Islet of Langerhans (tissue), 1 donor: Measurements from ENCODE around the gene TRAF7.
"Not testable (repeated sequence)": the region's sequence is repeated elsewhere in the genome, so short reads cannot be mapped to it uniquely, and the experiment has no call there.

ENCODE experiments used
- FAIRE-seq: peaks from one replicate; lab custom pipeline; 2011; peaks lifted over from hg19 to GRCh38; lab: Jason Lieb, UNC

TRAF7 gene

DNA sequence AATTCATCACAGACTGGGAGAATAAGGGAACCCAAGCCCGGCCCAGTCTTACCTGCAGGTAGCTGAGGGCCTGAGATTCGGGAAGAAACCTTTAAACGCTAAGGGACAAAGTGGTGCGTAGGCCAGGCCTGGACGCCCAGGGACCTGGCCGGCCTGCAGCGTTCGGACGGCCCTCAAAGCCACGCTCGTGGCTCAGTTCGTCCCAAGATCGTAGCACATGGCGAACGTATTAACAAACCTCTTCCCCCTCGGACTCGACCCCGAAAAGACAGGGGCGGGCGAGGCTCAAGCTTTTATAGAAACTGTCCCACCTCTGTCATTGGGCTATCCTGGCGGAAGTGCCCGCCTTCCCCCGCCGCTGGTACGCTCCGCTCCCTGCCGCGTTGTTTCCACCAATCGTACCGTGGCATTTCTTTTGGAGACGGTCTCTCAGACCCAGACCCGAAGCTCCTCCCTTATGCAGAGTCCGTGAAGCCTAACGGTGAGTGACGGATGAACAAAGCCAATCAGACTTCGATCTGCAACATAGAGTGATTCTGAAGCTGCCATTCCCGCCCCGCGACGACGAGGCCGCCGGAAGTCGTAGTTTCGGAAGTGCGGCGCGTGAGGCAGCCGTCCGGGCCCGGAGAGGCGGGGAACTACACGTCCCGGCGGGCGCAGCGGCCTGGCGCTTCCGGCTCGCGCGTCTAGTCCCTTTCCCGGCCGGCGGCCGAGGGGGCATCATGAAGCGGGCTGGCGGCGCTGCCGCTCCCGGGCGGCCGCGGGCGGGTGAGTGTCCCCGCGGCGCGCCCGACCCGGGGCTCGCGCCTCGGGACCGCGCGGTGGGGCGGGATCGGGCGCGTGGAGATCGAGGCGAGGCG is at the start of gene TRAF7:
Gene TRAF7 (plus strand): TSS at position 692 of the 860 bp plus-strand sequence. CDS start 8,139 bp downstream, outside the sequence.
- peak; percentile 96 for FAIRE-seq

DNA sequence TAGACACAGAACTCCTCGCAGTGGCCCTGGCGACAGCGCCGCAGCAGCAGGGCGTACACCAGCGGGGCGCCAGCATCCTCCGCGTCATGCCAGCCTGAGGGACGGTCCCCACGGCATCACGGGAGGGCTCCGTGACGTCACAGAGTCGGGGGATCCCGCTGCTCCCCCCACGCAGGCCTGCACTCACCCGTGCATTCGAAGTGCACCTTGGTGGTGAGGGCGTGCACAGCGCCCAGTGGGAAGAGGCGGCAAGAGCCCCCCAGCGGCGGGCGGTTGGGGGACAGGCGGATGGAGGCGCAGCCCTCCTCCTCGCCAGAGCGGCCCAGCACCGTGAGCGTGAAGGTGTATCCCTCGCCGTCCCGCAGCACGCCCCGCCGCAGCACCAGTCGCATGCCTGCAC is 49.4 kb upstream of the TRAF7 start:
- FAIRE-seq: not testable (repeated sequence)

DNA sequence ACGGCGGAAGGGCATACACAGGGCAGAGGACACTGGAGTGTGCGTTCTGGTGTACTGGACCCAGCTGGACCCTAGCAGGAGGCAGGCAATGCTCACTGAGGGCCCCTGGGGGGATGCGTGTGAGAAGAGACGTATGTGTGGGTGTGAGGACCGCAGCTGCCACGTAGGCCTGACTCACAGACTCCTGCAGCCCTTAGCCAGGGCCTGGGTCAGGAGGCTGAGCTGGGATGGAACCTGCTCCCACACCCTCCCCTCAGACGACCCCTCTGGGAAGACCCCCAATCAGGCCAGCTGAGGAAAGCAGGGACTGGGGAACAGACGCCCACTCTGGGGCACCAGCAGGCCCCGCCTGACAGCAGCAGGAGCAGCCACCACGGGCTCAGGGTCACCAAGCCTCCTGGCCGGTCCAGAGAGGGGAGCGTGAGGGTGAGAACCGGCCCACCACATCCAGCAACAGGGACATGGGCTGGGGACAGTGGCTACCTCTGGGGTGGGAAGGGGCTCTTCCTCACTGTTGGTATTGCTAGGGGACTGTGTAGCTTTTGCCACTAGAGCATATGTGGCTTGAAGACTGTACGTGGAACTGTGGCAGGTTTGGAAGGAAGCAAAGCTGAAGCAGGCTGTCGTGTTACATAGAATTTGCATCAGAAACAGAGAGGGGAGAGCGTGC is 48.3 kb upstream of the TRAF7 start:
- FAIRE-seq: not testable (repeated sequence)

- FAIRE-seq: not testable (repeated sequence)
Measured at GRCh38 chr16:2107791-2108125, 47.8 kb upstream of the TRAF7 start.

GRCh38 chr16:2108446-2109270 is 46.9 kb upstream of the TRAF7 start:
- FAIRE-seq: not testable (repeated sequence)

- not testable (repeated sequence) for FAIRE-seq
Measured at GRCh38 chr16:2109271-2109580, 46.4 kb upstream of the TRAF7 start.

DNA sequence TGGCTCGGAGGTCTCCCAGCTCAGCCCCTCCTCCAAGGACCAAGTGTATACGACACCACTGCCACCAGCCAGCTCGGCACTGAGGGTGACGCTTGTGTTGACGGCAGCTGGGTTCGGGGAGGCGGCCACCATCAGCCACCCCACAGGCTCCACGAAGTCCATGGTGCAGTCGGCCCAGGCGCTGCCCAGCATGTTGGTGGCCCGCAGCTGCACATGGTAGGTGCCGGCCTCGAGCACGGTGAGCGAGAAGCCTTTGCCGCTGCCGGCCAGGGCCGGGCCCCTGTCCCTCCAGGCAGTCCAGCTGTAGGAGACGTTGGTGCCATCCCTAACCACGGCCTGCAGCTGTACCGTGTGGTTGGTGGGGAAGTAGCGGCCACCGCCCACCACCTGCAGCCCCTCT is 45.7 kb upstream of the TRAF7 start:
- not testable (repeated sequence) for FAIRE-seq

DNA sequence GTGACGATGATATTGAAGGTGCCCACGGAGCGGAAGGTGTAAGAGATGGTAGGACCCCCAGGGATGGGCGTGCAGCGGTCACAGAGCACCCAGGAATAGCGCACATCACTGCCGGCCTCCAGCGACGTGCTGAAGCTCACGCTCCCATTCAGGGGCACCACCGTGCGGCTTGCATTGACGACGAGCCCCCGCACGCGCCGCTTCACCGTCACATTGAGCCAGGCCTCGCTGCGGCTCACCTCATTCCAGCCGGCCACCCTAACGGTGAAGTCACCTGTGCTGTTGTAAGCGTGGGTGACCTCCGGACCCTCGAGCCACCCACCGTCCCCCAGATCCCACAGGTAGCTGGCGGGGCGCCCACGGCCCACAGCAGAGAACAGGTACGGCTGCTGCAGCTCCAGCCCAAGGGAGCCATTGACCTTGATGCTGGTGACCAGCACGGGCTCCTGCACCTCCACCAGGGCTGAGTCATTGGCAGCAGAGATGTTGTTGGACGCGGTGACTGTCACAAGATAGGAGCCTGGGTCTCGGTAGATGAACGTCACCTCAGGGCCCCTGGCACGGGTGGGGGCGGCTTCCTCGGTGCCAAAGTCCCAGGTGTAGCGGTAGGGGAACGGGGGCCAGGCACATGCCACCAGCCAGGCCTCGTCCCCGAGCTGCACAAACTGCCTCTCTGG is 45.1 kb upstream of the TRAF7 start:
- FAIRE-seq: not testable (repeated sequence)

- FAIRE-seq: not testable (repeated sequence)
Measured at GRCh38 chr16:2111009-2111353, 44.6 kb upstream of the TRAF7 start.

GRCh38 chr16:2111412-2112335 is 43.9 kb upstream of the TRAF7 start:
- not testable (repeated sequence) for FAIRE-seq

GRCh38 chr16:2112539-2113106 is 43.0 kb upstream of the TRAF7 start:
- not testable (repeated sequence) for FAIRE-seq

GRCh38 chr16:2114225-2114624 is 41.4 kb upstream of the TRAF7 start:
- FAIRE-seq: not testable (repeated sequence)

GRCh38 chr16:2114885-2115590 is 40.5 kb upstream of the TRAF7 start:
- FAIRE-seq: not testable (repeated sequence)

GRCh38 chr16:2115591-2115973 is 40.0 kb upstream of the TRAF7 start:
- no peak for FAIRE-seq

GRCh38 chr16:2116428-2116827 is 39.2 kb upstream of the TRAF7 start:
- FAIRE-seq: not testable (repeated sequence)

- FAIRE-seq: not testable (repeated sequence)
Measured at GRCh38 chr16:2117341-2117740, 38.2 kb upstream of the TRAF7 start.

DNA sequence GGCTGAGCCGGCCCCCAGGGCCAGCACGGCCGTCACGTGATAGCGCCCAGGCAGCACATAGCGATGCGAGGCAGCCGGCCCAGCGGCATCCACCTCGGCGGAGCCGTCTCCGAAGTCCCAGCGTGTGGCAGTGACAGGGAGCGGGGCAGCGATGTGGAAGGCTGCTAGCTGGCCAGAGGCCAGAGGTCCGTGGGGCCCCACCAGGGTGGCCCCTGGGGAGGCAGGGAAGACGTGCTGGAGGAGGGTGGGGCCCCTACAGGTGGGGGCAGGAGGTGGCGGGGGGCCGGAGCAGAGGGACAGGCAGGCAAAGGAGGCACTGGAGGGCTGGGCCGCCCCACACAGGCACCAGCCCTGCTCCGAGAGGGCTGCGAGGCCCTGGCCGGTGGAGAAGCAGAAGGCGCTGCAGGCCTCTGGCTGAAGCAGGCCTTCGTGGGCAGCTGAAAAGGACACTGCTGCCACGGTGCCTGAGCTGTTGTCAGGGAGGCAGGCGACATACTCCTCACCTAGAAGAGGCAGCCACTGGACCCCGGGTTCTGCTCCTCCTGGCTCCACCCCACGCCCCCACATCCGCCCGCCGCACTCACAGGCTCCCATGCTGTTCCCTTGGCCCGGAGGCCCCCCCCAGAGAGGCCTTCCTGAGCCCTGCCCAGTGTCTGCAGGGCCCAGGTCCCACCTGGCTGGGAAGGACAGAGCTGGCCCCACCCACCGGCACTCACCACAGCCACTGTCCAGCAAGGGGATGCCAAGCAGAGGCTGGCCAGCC is 37.4 kb upstream of the TRAF7 start:
- FAIRE-seq: not testable (repeated sequence)

DNA sequence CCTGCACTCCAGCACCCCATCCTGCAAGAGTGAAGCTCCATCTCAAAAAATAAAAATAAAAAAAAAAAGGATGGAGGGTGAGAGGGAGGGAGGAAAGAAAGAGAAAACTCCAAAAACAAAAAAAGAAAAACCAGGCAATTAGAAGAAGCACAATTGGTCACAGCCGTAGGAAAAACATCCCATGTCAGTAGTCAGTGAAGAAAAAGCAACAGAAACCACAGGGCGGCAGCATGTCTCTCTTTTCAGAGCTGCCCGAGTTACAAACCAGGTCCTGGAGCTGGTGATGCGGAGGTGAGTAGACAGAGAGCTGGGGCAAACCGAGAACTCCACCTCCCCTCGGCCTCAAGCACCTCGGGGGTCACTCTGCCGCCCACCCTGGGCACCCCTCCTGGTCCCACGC is 34.3 kb upstream of the TRAF7 start:
- not testable (repeated sequence) for FAIRE-seq

DNA sequence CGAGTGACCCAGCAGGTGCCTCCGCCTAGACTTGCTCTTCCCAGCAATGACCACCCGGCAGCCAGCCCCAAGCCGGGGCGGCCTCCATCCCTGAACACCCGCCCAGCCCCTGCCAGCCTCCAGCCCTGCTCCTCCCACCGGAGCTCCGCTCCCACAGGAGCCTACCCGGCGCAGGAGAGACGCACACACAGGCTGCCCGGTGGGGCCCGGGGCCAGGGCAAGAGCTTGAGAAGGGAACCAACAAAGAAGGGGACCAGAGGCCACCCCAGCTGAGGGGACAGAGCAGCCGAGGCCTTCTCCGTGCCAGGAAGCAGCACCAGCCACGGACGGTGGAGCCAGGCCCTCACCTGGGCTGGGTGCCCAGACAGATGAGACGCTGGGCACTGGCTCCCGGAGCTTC is 33.7 kb upstream of the TRAF7 start:
- FAIRE-seq: no peak
